PC-3 (cell line): Measurements from ENCODE around the gene EIF3D.

ENCODE experiments used
- CTCF ChIP-seq: fragments of 300-600 bp; sonication (generic); conservative IDR thresholded peaks from 2 replicates; pipeline ENCODE4 v1.5.1; 2017; ENCODE audit warnings: antibody characterized with exemption, low read depth, mild to moderate bottlenecking, low read length
- EZH2phosphoT487 ChIP-seq: fragments of 300-600 bp; sonication (generic); IDR thresholded peaks from 2 replicates; pipeline ENCODE4 v1.6.1; 2018; ENCODE audit warnings: mild to moderate bottlenecking, antibody characterized with exemption, low read length, borderline replicate concordance

- TF ChIP-seq CTCF (no peak), EZH2phosphoT487 (no peak)
These were observed 25.1 kb upstream of the EIF3D start for GRCh38 chr22:36554098-36554497.
